PC-3 (cell line): Measurements from ENCODE around the gene TBC1D24. TPM values are rescaled to one million over a fixed set of nuclear protein-coding genes. Genes with fewer than 3 reads are reported as not detected.

ENCODE experiments used
- ATAC-seq: fragments of 200-7000 bp; cut with Tn5 transposase; 2 replicates; pipeline ENCODE4 v1.9.1; 2020; ENCODE audit warnings: mild to moderate bottlenecking, moderate library complexity
- BruUV-seq: library from RNA; stranded (reverse); fragments of 400-500 nt; replicated peaks from 2 replicates; lab custom pipeline; 2021; lab: Mats Ljungman, UMichigan
- CTCF ChIA-PET: fragments of 300-600 bp; sonication (Branson Sonifier 250); formaldehyde crosslinking; loops from one replicate; lab custom pipeline; 2022; ENCODE audit warnings: antibody characterized with exemption; lab: Charles Lee
- POLR2A ChIA-PET: fragments of 300-600 bp; sonication (Branson Sonifier 250); formaldehyde crosslinking; loops from one replicate; lab custom pipeline; 2022; ENCODE audit warnings: antibody characterized with exemption; ENCODE audit not compliant: unreplicated experiment; lab: Charles Lee
- DNase-seq: peaks from one replicate; pipeline ENCODE4 v3.0.0-alpha.2; 2015
- H2AFZ ChIP-seq: fragments of 300-600 bp; sonication (generic); 2 replicates; pipeline ENCODE4 v1.6.0; 2016; ENCODE audit warnings: antibody characterized with exemption, low read length
- H3F3A ChIP-seq: fragments of 300-600 bp; sonication (generic); one replicate; pipeline ENCODE4 v1.6.0; 2017; ENCODE audit warnings: antibody characterized with exemption, low read length, control low read depth, mild to moderate bottlenecking; ENCODE audit not compliant: unreplicated experiment
- H3K27ac ChIP-seq: fragments of 300-600 bp; sonication (generic); 2 replicates; pipeline ENCODE4 v1.5.1; 2016; ENCODE audit warnings: mild to moderate bottlenecking, low read length
- H3K27me3 ChIP-seq: fragments of 300-600 bp; sonication (generic); 2 replicates; pipeline ENCODE4 v1.6.1; 2016; ENCODE audit warnings: low read length, mixed read lengths
- H3K36me3 ChIP-seq: fragments of 300-600 bp; sonication (generic); 2 replicates; pipeline ENCODE4 v1.6.1; 2016; ENCODE audit warnings: low read depth, mixed run types, low read length, mixed read lengths
- H3K4me1 ChIP-seq: fragments of 300-600 bp; sonication (generic); 2 replicates; pipeline ENCODE4 v1.5.1; 2016; ENCODE audit warnings: low read length; ENCODE audit not compliant: insufficient read depth
- H3K4me2 ChIP-seq: fragments of 300-600 bp; sonication (generic); 2 replicates; pipeline ENCODE4 v1.6.0; 2016; ENCODE audit warnings: low read length
- H3K4me3 ChIP-seq: fragments of 300-600 bp; sonication (generic); 2 replicates; pipeline ENCODE4 v1.5.1; 2016; ENCODE audit warnings: mild to moderate bottlenecking, low read length, mixed read lengths
- H3K79me2 ChIP-seq: fragments of 300-600 bp; sonication (generic); 2 replicates; pipeline ENCODE4 v1.6.1; 2017; ENCODE audit warnings: low read length, mixed read lengths
- H3K9ac ChIP-seq: fragments of 300-600 bp; sonication (generic); 2 replicates; pipeline ENCODE4 v1.6.0; 2016; ENCODE audit warnings: mild to moderate bottlenecking, low read length
- H3K9me2 ChIP-seq: fragments of 300-600 bp; sonication (generic); replicated peaks from 2 replicates; pipeline ENCODE4 v1.6.1; 2016; ENCODE audit warnings: mixed run types, low read length, mixed read lengths
- H3K9me3 ChIP-seq: fragments of 300-600 bp; sonication (generic); 2 replicates; pipeline ENCODE4 v1.6.1; 2016; ENCODE audit warnings: low read length, mixed read lengths
- H4K20me1 ChIP-seq: fragments of 300-600 bp; sonication (generic); 2 replicates; pipeline ENCODE4 v1.6.1; 2016; ENCODE audit warnings: low read length, mixed read lengths
- CTCF ChIP-seq: fragments of 300-600 bp; sonication (generic); conservative IDR thresholded peaks from 2 replicates; pipeline ENCODE4 v1.5.1; 2017; ENCODE audit warnings: antibody characterized with exemption, low read depth, mild to moderate bottlenecking, low read length
- EZH2 ChIP-seq: fragments of 300-600 bp; sonication (generic); IDR thresholded peaks from one replicate; pipeline ENCODE4 v1.6.1; 2017; ENCODE audit warnings: antibody characterized with exemption, mild to moderate bottlenecking, low read length; ENCODE audit not compliant: unreplicated experiment
- EZH2phosphoT487 ChIP-seq: fragments of 300-600 bp; sonication (generic); IDR thresholded peaks from 2 replicates; pipeline ENCODE4 v1.6.1; 2018; ENCODE audit warnings: mild to moderate bottlenecking, antibody characterized with exemption, low read length, borderline replicate concordance
- intact Hi-C: fragments of 100-400 bp; cut with micrococcal nuclease; formaldehyde crosslinking; loops from 2 replicates; pipeline ENCODE4 v1.9.0; 2023
- total RNA-seq: library from RNA; depleted of rRNA; stranded (reverse); fragments of >200 nt; gene quantifications from 2 replicates; pipeline ENCODE4 v1.2.3, GENCODE V29; 2014

TBC1D24 gene
- total RNA-seq, 1 experiment from 2014 or later = 15.2 TPM

GRCh38 chr16:2507665-2508064, 32.7 kb downstream of the TBC1D24 start:
- H3F3A ChIP-seq = no peaks in the 10 kb centered on the region
- H3K9ac ChIP-seq = no peak overlapping the region
- no peaks in the 10 kb centered on the region for H3K9me3 ChIP-seq
- DNase-seq (no peak), ATAC-seq (no peak)
- no peaks in the 10 kb centered on the region for H3K9me2 ChIP-seq
- no peak overlapping the region for H2AFZ ChIP-seq
- no peak overlapping the region for H3K4me2 ChIP-seq
- intact Hi-C loops = no loop called here
- TF ChIP-seq EZH2phosphoT487 (no peak), EZH2 (no peak), CTCF (no peak)
- no peaks in the 10 kb centered on the region for H3K27me3 ChIP-seq
- H4K20me1 ChIP-seq = no peaks in the 10 kb centered on the region
- no peaks in the 10 kb centered on the region for H3K79me2 ChIP-seq
- no peaks in the 10 kb centered on the region for H3K4me1 ChIP-seq
- BruUV-seq = no TSS peak
- CTCF ChIA-PET = no interaction called here
- no peak overlapping the region for H3K27ac ChIP-seq
- H3K4me3 ChIP-seq = no peak overlapping the region
- no peaks in the 10 kb centered on the region for H3K36me3 ChIP-seq
- POLR2A ChIA-PET = no interaction called here

GRCh38 chr16:2508722-2509400, 33.9 kb downstream of the TBC1D24 start:
- H3F3A ChIP-seq = no peaks in the 10 kb centered on the region
- DNase-seq = no peak
- no peak for ATAC-seq
- H3K4me1 ChIP-seq = peaks cover 3% of the 10 kb centered on the region; the same call in 1 of the 2 replicates
- H3K9me3 ChIP-seq = no peaks in the 10 kb centered on the region
- CTCF ChIA-PET = no interaction called here
- H4K20me1 ChIP-seq = no peaks in the 10 kb centered on the region
- no peak overlapping the region for H3K4me2 ChIP-seq
- intact Hi-C loops = no loop called here
- no peaks in the 10 kb centered on the region for H3K9me2 ChIP-seq
- TF ChIP-seq EZH2 (no peak), EZH2phosphoT487 (no peak), CTCF (no peak)
- no peak overlapping the region for H3K9ac ChIP-seq
- H2AFZ ChIP-seq = no peak overlapping the region
- no peaks in the 10 kb centered on the region for H3K36me3 ChIP-seq
- BruUV-seq = no TSS peak
- no peak overlapping the region for H3K4me3 ChIP-seq
- POLR2A ChIA-PET = no interaction called here
- no peaks in the 10 kb centered on the region for H3K27me3 ChIP-seq
- no peak overlapping the region for H3K27ac ChIP-seq
- H3K79me2 ChIP-seq = peaks cover 1% of the 10 kb centered on the region

GRCh38 chr16:2511128-2511800, 36.3 kb downstream of the TBC1D24 start:
- H4K20me1 ChIP-seq = peaks cover 18% of the 10 kb centered on the region
- no peaks in the 10 kb centered on the region for H3K36me3 ChIP-seq
- no TSS peak for BruUV-seq
- H3K9me3 ChIP-seq = no peaks in the 10 kb centered on the region
- ChIA-PET POLR2A (interaction anchor here (0.6 kb wide), 1 partner anchor 37 kb away, joined by 8 read pairs; the partner anchor contains the start of gene TBC1D24), CTCF (no interaction called here)
- DNase-seq (no peak), ATAC-seq (no peak)
- no peaks in the 10 kb centered on the region for H3K27me3 ChIP-seq
- H3K4me2 ChIP-seq = no peak overlapping the region
- H2AFZ ChIP-seq = no peak overlapping the region
- no peak overlapping the region for H3K4me3 ChIP-seq
- H3F3A ChIP-seq = no peaks in the 10 kb centered on the region
- peaks cover 24% of the 10 kb centered on the region for H3K79me2 ChIP-seq
- intact Hi-C loops = no loop called here
- no peaks in the 10 kb centered on the region for H3K9me2 ChIP-seq
- no peak overlapping the region for H3K27ac ChIP-seq
- no peak for TF ChIP-seq EZH2
- no peak for TF ChIP-seq EZH2phosphoT487
- no peak for TF ChIP-seq CTCF
- peaks cover 15% of the 10 kb centered on the region for H3K4me1 ChIP-seq
- no peak overlapping the region for H3K9ac ChIP-seq
